Trophoblast cell (in vitro differentiated cells and primary cell): ENCODE data around the gene SLC18A3.

Source experiments
- DNase-seq, 2 donors: peaks; one replicate each; pipeline ENCODE4 v3.0.0-alpha.2; 2016
- H2AFZ ChIP-seq: 2 replicates; pipeline ENCODE4 v1.6.1; 2013; ENCODE audit warnings: low read length, moderate library complexity, mild to moderate bottlenecking; ENCODE audit not compliant: insufficient read depth, poor library complexity
- H2AK5ac ChIP-seq: 2 replicates; pipeline ENCODE4 v1.6.1; 2013; ENCODE audit warnings: mild to moderate bottlenecking, low read length
- H2BK120ac ChIP-seq: 2 replicates; pipeline ENCODE4 v1.6.1; 2013; ENCODE audit warnings: low read length, mild to moderate bottlenecking, moderate library complexity; ENCODE audit not compliant: insufficient read depth, poor library complexity
- H2BK12ac ChIP-seq: 2 replicates; pipeline ENCODE4 v1.6.1; 2013; ENCODE audit warnings: mild to moderate bottlenecking, low read length, moderate library complexity
- H2BK5ac ChIP-seq: 2 replicates; pipeline ENCODE4 v1.6.1; 2013; ENCODE audit warnings: low read length, low read depth, moderate library complexity, mild to moderate bottlenecking; ENCODE audit not compliant: poor library complexity
- H3K14ac ChIP-seq: 2 replicates; pipeline ENCODE4 v1.6.1; 2013; ENCODE audit warnings: mild to moderate bottlenecking, low read length
- H3K18ac ChIP-seq: 2 replicates; pipeline ENCODE4 v1.6.1; 2013; ENCODE audit warnings: mild to moderate bottlenecking, low read length
- H3K23ac ChIP-seq: 2 replicates; pipeline ENCODE4 v1.6.1; 2013; ENCODE audit warnings: low read length
- H3K27ac ChIP-seq: 2 replicates; pipeline ENCODE4 v1.5.1; 2013; ENCODE audit warnings: low read depth, mild to moderate bottlenecking, inconsistent platforms, low read length, moderate library complexity
- H3K27me3 ChIP-seq: 2 replicates; pipeline ENCODE4 v1.6.1; 2013; ENCODE audit warnings: inconsistent platforms, mild to moderate bottlenecking, low read length, moderate library complexity; ENCODE audit not compliant: insufficient read depth
- H3K36me3 ChIP-seq, 2 experiments: 1 replicate in 1 of 2; 2 replicates in 1 of 2; pipeline ENCODE4 v1.6.1; 2013; ENCODE audit warnings: low read length in 2 of 2, mild to moderate bottlenecking in 2 of 2, moderate library complexity in 1 of 2; ENCODE audit not compliant: insufficient read depth in 2 of 2, control insufficient read depth in 1 of 2
- H3K4ac ChIP-seq: 2 replicates; pipeline ENCODE4 v1.6.1; 2013; ENCODE audit warnings: low read depth, mild to moderate bottlenecking, low read length, moderate library complexity
- H3K4me1 ChIP-seq, 2 experiments: 1 replicate in 1 of 2; 2 replicates in 1 of 2; pipeline ENCODE4 v1.6.1; 2013; ENCODE audit warnings: low read length in 2 of 2, mild to moderate bottlenecking in 2 of 2, moderate library complexity in 1 of 2; ENCODE audit not compliant: insufficient read depth in 2 of 2, control insufficient read depth in 1 of 2
- H3K4me2 ChIP-seq: 2 replicates; pipeline ENCODE4 v1.6.1; 2013; ENCODE audit warnings: inconsistent platforms, mild to moderate bottlenecking, low read length, moderate library complexity
- H3K4me3 ChIP-seq: 2 replicates; pipeline ENCODE4 v1.5.1; 2013; ENCODE audit warnings: mild to moderate bottlenecking, low read depth, low read length, inconsistent platforms
- H3K79me1 ChIP-seq: one replicate; pipeline ENCODE4 v1.6.1; 2013; ENCODE audit warnings: low read length
- H3K79me2 ChIP-seq: 2 replicates; pipeline ENCODE4 v1.6.1; 2013; ENCODE audit warnings: low read length, mild to moderate bottlenecking; ENCODE audit not compliant: control insufficient read depth, insufficient read depth, poor library complexity
- H3K9ac ChIP-seq: 2 replicates; pipeline ENCODE4 v1.6.1; 2013; ENCODE audit warnings: mild to moderate bottlenecking, low read length
- H3K9me3 ChIP-seq: 2 replicates; pipeline ENCODE4 v1.6.1; 2013; ENCODE audit warnings: low read depth, mild to moderate bottlenecking, control low read depth, inconsistent platforms, low read length; ENCODE audit not compliant: insufficient read depth
- H4K12ac ChIP-seq: 2 replicates; pipeline ENCODE4 v1.6.1; 2013; ENCODE audit warnings: low read depth, mild to moderate bottlenecking, low read length, moderate library complexity
- H4K8ac ChIP-seq: 2 replicates; pipeline ENCODE4 v1.6.1; 2013; ENCODE audit warnings: low read depth, mild to moderate bottlenecking, low read length, moderate library complexity
- H4K91ac ChIP-seq: one replicate; pipeline ENCODE4 v1.6.1; 2013; ENCODE audit warnings: low read depth, mild to moderate bottlenecking, low read length, moderate library complexity
- WGBS: extraction: QIAGEN DNeasy Blood & Tissue Kit; methylation state at CpG from one replicate; pipeline ENCODE4 v1.1.7; 2013; ENCODE audit warnings: missing lambda C conversion rate; ENCODE audit not compliant: insufficient read length, insufficient coverage; ENCODE audit errors: extremely low coverage; 5-methylcytosine and 5-hydroxymethylcytosine counted together

SLC18A3 gene

DNA sequence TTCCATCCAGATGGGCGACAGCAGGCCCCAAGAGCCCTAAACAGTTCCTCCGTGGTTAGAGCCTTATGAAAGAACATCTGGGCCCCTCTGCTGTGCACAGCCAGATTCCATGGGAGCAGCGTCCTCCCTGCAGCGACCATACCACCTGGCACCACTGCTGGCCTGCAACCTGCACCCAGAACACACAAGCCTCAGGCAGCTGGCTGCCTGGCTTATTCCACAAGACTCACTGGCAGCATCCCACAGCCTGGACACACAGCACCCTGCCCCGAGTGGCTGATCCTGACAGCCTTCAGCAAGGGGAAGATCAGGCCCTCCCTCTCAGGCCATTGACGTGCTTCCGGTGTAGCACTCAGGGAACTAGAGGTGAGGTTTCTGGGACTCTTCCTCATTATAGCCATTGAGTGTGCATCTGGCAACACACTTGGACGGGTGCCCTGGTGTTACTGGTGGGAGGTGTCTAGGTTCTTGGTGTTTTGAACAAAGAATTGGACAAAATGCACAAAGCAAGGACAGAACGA lies 37.5 kb upstream of the SLC18A3 start:
- no peaks in the 10 kb centered on the region for H3K27me3 ChIP-seq
- no peak overlapping the region for H4K91ac ChIP-seq
- no peaks in the 10 kb centered on the region for H3K4me1 ChIP-seq
- no peak overlapping the region for H3K27ac ChIP-seq
- no peak overlapping the region for H2BK5ac ChIP-seq
- no peak overlapping the region for H3K23ac ChIP-seq
- no peak overlapping the region for H3K9ac ChIP-seq
- no peaks in the 10 kb centered on the region for H3K79me1 ChIP-seq
- no peak overlapping the region for H3K18ac ChIP-seq
- DNase-seq = no peak
- H2BK120ac ChIP-seq = no peak overlapping the region
- H3K36me3 ChIP-seq = no peaks in the 10 kb centered on the region
- H2BK12ac ChIP-seq = no peak overlapping the region
- H2AK5ac ChIP-seq = no peak overlapping the region
- no peak overlapping the region for H2AFZ ChIP-seq
- no peak overlapping the region for H4K8ac ChIP-seq
- no CpG with 5 or more reads among the region's 9 CpGs for WGBS
- no peak overlapping the region for H4K12ac ChIP-seq
- no peaks in the 10 kb centered on the region for H3K79me2 ChIP-seq
- H3K4me3 ChIP-seq = no peak overlapping the region
- H3K4me2 ChIP-seq = no peak overlapping the region
- peaks cover 7% of the 10 kb centered on the region for H3K9me3 ChIP-seq
- no peak overlapping the region for H3K4ac ChIP-seq
- H3K14ac ChIP-seq = no peak overlapping the region

DNA sequence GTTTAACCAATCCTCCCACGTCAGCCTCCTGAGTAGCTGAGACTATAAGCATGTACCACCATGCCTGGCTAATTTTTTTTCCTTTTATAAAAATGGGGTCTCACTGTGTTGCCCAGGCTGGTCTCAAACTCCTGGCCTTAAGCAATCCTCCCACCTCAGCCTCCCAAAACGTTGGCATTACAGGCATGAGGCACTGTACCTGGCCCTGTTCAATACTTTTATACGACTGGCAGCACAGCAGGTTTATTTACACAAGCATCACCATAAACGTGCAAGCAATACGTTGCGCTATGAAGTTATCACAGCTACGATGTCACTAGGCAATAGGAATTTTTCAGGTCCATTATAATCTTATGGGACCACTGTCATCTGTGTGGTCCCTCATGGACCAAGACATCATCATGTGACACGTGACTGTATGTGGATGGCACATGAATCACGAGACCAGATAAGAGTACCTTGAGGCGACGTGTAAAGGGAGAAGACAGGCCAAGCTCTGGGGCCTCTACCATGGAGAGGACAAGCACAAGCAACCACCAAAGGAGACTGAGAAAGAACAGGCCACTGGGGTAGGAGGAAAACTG lies 34.5 kb upstream of the SLC18A3 start:
- Histone ChIP-seq H2BK12ac (no peak overlapping the region), H2BK120ac (no peak overlapping the region), H3K36me3 (no peaks in the 10 kb centered on the region), H2AK5ac (no peak overlapping the region), H2AFZ (no peak overlapping the region), H4K12ac (no peak overlapping the region), H3K4me3 (no peak overlapping the region), H3K9me3 (peaks cover 3% of the 10 kb centered on the region), H3K79me2 (no peaks in the 10 kb centered on the region), H3K27me3 (no peaks in the 10 kb centered on the region), H4K8ac (no peak overlapping the region), H3K23ac (no peak overlapping the region), H2BK5ac (no peak overlapping the region), H3K14ac (no peak overlapping the region), H4K91ac (no peak overlapping the region), H3K79me1 (no peaks in the 10 kb centered on the region), H3K4ac (no peak overlapping the region), H3K4me2 (no peak overlapping the region), H3K27ac (no peak overlapping the region), H3K9ac (no peak overlapping the region), H3K18ac (no peak overlapping the region), H3K4me1 (no peaks in the 10 kb centered on the region)
- no CpG with 5 or more reads among the region's 11 CpGs for WGBS
- DNase-seq = no peak

DNA sequence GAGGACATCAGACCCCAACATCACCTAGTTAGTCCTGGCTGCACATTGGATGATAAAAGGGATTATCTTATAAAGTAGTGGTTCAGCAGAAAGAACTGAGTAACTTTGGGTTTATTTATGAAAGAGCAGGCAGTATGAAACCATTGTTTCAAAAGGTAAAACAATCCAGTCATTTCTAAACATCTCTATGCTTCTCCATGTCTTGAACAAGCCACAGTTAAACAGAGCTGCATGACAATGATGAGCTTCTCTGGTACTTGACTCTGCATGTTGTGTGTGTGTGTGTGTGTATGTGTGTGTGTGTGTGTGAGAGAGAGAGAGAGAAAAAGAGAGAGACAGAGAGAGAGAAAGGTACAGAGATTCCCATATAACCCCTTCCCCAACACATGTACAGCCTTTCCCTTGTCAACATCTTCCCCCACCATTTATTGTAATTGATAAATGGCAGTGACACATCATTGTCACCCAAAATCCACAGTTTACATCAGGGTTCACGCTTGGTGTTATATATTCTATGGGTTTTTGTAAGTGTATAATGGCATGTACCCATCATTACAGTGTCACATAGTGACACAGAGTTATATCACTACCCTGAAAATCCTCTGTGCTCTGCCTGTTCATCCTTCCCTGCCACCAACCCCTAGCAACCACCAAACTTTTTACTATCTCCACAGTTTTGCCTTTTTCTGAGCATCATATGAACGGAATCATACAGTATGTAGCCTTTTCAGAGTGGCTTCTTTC lies 32.8 kb upstream of the SLC18A3 start:
- Histone ChIP-seq H3K79me2 (no peaks in the 10 kb centered on the region), H3K23ac (no peak overlapping the region)

GRCh38 chr10:49578392-49578791 lies 31.7 kb upstream of the SLC18A3 start:
- no peak overlapping the region for H3K4ac ChIP-seq
- H3K4me3 ChIP-seq = no peak overlapping the region

More for the DNA sequence above, 32.8 kb upstream of the SLC18A3 start:
- Histone ChIP-seq H3K27me3 (no peaks in the 10 kb centered on the region), H4K12ac (no peak overlapping the region), H3K27ac (no peak overlapping the region), H2AFZ (no peak overlapping the region), H3K4ac (no peak overlapping the region), H4K91ac (no peak overlapping the region), H3K79me1 (no peaks in the 10 kb centered on the region), H3K4me1 (no peaks in the 10 kb centered on the region), H4K8ac (no peak overlapping the region), H3K4me3 (no peak overlapping the region), H2BK120ac (no peak overlapping the region), H3K9me3 (peaks cover 3% of the 10 kb centered on the region), H3K14ac (no peak overlapping the region), H3K4me2 (no peak overlapping the region), H2BK12ac (no peak overlapping the region), H3K9ac (no peak overlapping the region), H3K18ac (no peak overlapping the region), H2AK5ac (no peak overlapping the region), H3K36me3 (no peaks in the 10 kb centered on the region), H2BK5ac (no peak overlapping the region)
- DNase-seq = no peak
- no CpG with 5 or more reads among the region's 2 CpGs for WGBS

More at GRCh38 chr10:49578392-49578791, 31.7 kb upstream of the SLC18A3 start:
- Histone ChIP-seq H2BK120ac (no peak overlapping the region), H3K4me2 (no peak overlapping the region), H3K27ac (no peak overlapping the region), H2BK5ac (no peak overlapping the region), H2AFZ (no peak overlapping the region), H3K9ac (no peak overlapping the region), H3K9me3 (peaks cover 1% of the 10 kb centered on the region), H2BK12ac (no peak overlapping the region), H3K79me1 (no peaks in the 10 kb centered on the region), H3K4me1 (no peaks in the 10 kb centered on the region), H4K91ac (no peak overlapping the region), H3K36me3 (no peaks in the 10 kb centered on the region), H2AK5ac (no peak overlapping the region), H4K8ac (no peak overlapping the region), H3K79me2 (no peaks in the 10 kb centered on the region), H3K27me3 (no peaks in the 10 kb centered on the region), H4K12ac (no peak overlapping the region), H3K18ac (no peak overlapping the region), H3K23ac (no peak overlapping the region), H3K14ac (no peak overlapping the region)
- WGBS = no CpG with 5 or more reads among the region's 3 CpGs
- no peak for DNase-seq
